ENCODE measurements around the gene ANO1.

DNA sequence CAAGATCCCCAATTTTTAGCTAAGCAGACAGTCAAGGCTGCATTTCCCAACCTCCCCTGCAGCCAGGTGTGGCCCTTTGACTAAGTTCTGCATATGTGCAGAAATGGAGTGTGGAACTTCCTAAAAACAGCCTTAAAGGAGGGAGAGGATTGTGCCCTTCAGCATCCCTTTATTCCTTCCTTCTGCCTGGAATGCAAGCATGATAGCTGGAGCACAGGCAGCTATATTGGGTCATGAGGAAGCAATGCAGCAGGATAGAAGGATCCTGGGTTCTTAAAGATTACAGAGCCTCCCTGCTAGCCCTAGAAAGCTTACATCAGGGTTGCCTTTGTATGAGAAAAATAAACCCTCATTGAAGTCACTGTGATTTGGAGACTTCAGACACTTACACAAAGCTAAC is 154.9 kb downstream of the ANO1 start:
- TF ChIP-seq CTCF (conservative IDR thresholded peaks at IDR 0.05; ENCODE audit: low read depth, low read length), result no peak
- TF ChIP-seq EZH2 (IDR thresholded peaks at IDR 0.05; ENCODE audit: low read length, unreplicated experiment), result no peak
- no peak for TF ChIP-seq EZH2phosphoT487 (IDR thresholded peaks at IDR 0.05; ENCODE audit: borderline replicate concordance, low read length)

All from PC-3 (cell line).